H9 (cell line): ENCODE results near the gene PTPRK. TPM values are rescaled to one million over a fixed set of nuclear protein-coding genes. Genes with fewer than 3 reads are reported as not detected.

ENCODE experiments used
- DNase-seq: peaks from one replicate; pipeline ENCODE4 v3.0.0-alpha.2; 2017
- H2AFZ ChIP-seq: one replicate; pipeline ENCODE4 v1.6.1; 2013; ENCODE audit warnings: mild to moderate bottlenecking, low read length, control low read depth, moderate library complexity
- H2AK5ac ChIP-seq: 2 replicates; pipeline ENCODE4 v1.6.1; 2013; ENCODE audit warnings: low read length, control low read depth, mixed read lengths; ENCODE audit not compliant: insufficient read length
- H2BK120ac ChIP-seq: one replicate; pipeline ENCODE4 v1.6.1; 2013; ENCODE audit warnings: low read depth, mild to moderate bottlenecking, low read length, control low read depth, inconsistent platforms; ENCODE audit not compliant: poor library complexity, severe bottlenecking
- H2BK12ac ChIP-seq: 2 replicates; pipeline ENCODE4 v1.6.1; 2013; ENCODE audit warnings: low read length, control low read depth, mixed read lengths, low read depth; ENCODE audit not compliant: insufficient read length
- H2BK15ac ChIP-seq: 2 replicates; pipeline ENCODE4 v1.6.1; 2013; ENCODE audit warnings: low read depth, low read length, control low read depth
- H2BK20ac ChIP-seq: one replicate; pipeline ENCODE4 v1.6.1; 2013; ENCODE audit warnings: low read depth, mild to moderate bottlenecking, low read length, control low read depth, inconsistent platforms; ENCODE audit not compliant: poor library complexity, severe bottlenecking
- H2BK5ac ChIP-seq: 2 replicates; pipeline ENCODE4 v1.6.1; 2013; ENCODE audit warnings: low read length, control low read depth, mixed read lengths; ENCODE audit not compliant: insufficient read length
- H3K14ac ChIP-seq: 2 replicates; pipeline ENCODE4 v1.6.1; 2013; ENCODE audit warnings: low read length, control low read depth; ENCODE audit not compliant: insufficient read depth
- H3K18ac ChIP-seq: 2 replicates; pipeline ENCODE4 v1.6.1; 2013; ENCODE audit warnings: low read depth, mild to moderate bottlenecking, mixed read lengths, low read length, control low read depth; ENCODE audit not compliant: insufficient read length
- H3K23ac ChIP-seq: 2 replicates; pipeline ENCODE4 v1.6.1; 2013; ENCODE audit warnings: low read length, control low read depth, mixed read lengths, low read depth; ENCODE audit not compliant: insufficient read length
- H3K23me2 ChIP-seq: 2 replicates; pipeline ENCODE4 v1.6.1; 2013; ENCODE audit warnings: low read depth, mild to moderate bottlenecking, mixed read lengths, low read length, control low read depth; ENCODE audit not compliant: insufficient read length, poor library complexity, severe bottlenecking
- H3K27ac ChIP-seq: 2 replicates; pipeline ENCODE4 v1.5.1; 2013; ENCODE audit warnings: low read length, control low read depth, mixed read lengths, low read depth; ENCODE audit not compliant: insufficient read length
- H3K27me3 ChIP-seq: 2 replicates; pipeline ENCODE4 v1.6.1; 2013; ENCODE audit warnings: low read length, control low read depth, inconsistent platforms; ENCODE audit not compliant: insufficient read depth
- H3K4ac ChIP-seq: 2 replicates; pipeline ENCODE4 v1.6.1; 2013; ENCODE audit warnings: low read depth, mild to moderate bottlenecking, control low read depth, inconsistent platforms, low read length, moderate library complexity
- H3K4me1 ChIP-seq: 2 replicates; pipeline ENCODE4 v1.6.1; 2013; ENCODE audit warnings: low read length, control low read depth, inconsistent platforms; ENCODE audit not compliant: insufficient read depth
- H3K4me2 ChIP-seq: 2 replicates; pipeline ENCODE4 v1.6.1; 2013; ENCODE audit warnings: low read length, control low read depth, mixed read lengths; ENCODE audit not compliant: insufficient read length, insufficient read depth
- H3K56ac ChIP-seq: 2 replicates; pipeline ENCODE4 v1.6.1; 2013; ENCODE audit warnings: low read depth, mild to moderate bottlenecking, mixed read lengths, low read length, control low read depth; ENCODE audit not compliant: insufficient read length
- H3K79me1 ChIP-seq: 2 replicates; pipeline ENCODE4 v1.6.1; 2013; ENCODE audit warnings: low read depth, mild to moderate bottlenecking, moderate library complexity, low read length, control low read depth, inconsistent platforms; ENCODE audit not compliant: insufficient read depth, poor library complexity, severe bottlenecking
- H3K79me2 ChIP-seq: 2 replicates; pipeline ENCODE4 v1.6.1; 2013; ENCODE audit warnings: low read length, control low read depth, inconsistent platforms; ENCODE audit not compliant: insufficient read depth
- H3K9ac ChIP-seq: 2 replicates; pipeline ENCODE4 v1.6.1; 2013; ENCODE audit warnings: low read length, control low read depth, mixed read lengths; ENCODE audit not compliant: insufficient read length; ENCODE audit errors: extremely low read depth
- H3K9me3 ChIP-seq: one replicate; pipeline ENCODE4 v1.6.1; 2013; ENCODE audit warnings: low read depth, low read length, inconsistent platforms; ENCODE audit not compliant: control insufficient read depth
- H3T11ph ChIP-seq: one replicate; pipeline ENCODE4 v1.6.1; 2013; ENCODE audit warnings: mild to moderate bottlenecking, low read length, control low read depth, inconsistent platforms
- H4K20me1 ChIP-seq: one replicate; pipeline ENCODE4 v1.6.1; 2013; ENCODE audit not compliant: control insufficient read depth, insufficient read length, insufficient read depth
- H4K5ac ChIP-seq: 2 replicates; pipeline ENCODE4 v1.6.1; 2013; ENCODE audit warnings: low read depth, mild to moderate bottlenecking, mixed read lengths, low read length, control low read depth; ENCODE audit not compliant: insufficient read length
- H4K8ac ChIP-seq: replicated peaks from 2 replicates; pipeline ENCODE4 v1.6.1; 2013; ENCODE audit warnings: low read length, control low read depth, mixed read lengths, low read depth; ENCODE audit not compliant: insufficient read length
- H4K91ac ChIP-seq: 2 replicates; pipeline ENCODE4 v1.6.1; 2013; ENCODE audit warnings: low read depth, mild to moderate bottlenecking, moderate library complexity, mixed read lengths, low read length, control low read depth; ENCODE audit not compliant: insufficient read length
- H3K27ac Mint-ChIP-seq, 3 experiments: 2 replicates in 2 of 3; 3 replicates in 1 of 3; pipeline ENCODE4 v1.8.0; 2020 to 2021; ENCODE audit warnings: mixed read lengths in 3 of 3, mild to moderate bottlenecking in 1 of 3, moderate library complexity in 1 of 3
- H3K27me3 Mint-ChIP-seq: 2 replicates; pipeline ENCODE4 v1.8.0; 2021; ENCODE audit warnings: low read depth, mild to moderate bottlenecking, moderate library complexity, mixed read lengths
- H3K36me3 Mint-ChIP-seq, 3 experiments: 2 replicates in 2 of 3; 3 replicates in 1 of 3; pipeline ENCODE4 v1.8.0; 2020 to 2021; ENCODE audit warnings: low read depth in 3 of 3, mixed read lengths in 3 of 3; ENCODE audit not compliant: insufficient read depth in 1 of 3
- H3K4me1 Mint-ChIP-seq, 2 experiments: 2 replicates each; pipeline ENCODE4 v1.8.0; 2020; ENCODE audit warnings: mixed read lengths in 2 of 2
- H3K4me3 Mint-ChIP-seq, 2 experiments: 2 replicates in 1 of 2; 3 replicates in 1 of 2; pipeline ENCODE4 v1.8.0; 2020 to 2021; ENCODE audit warnings: mild to moderate bottlenecking in 2 of 2, mixed read lengths in 2 of 2, moderate library complexity in 1 of 2
- H3K9me3 Mint-ChIP-seq, 2 experiments: 2 replicates in 1 of 2; 3 replicates in 1 of 2; pipeline ENCODE4 v1.8.0; 2020; ENCODE audit warnings: mild to moderate bottlenecking in 2 of 2, mixed read lengths in 2 of 2, moderate library complexity in 1 of 2
- CTCF ChIP-seq: fragments of 200-600 bp; sonication (generic); conservative IDR thresholded peaks from 3 replicates; pipeline ENCODE4 v1.8.0; 2021; ENCODE audit warnings: antibody characterized with exemption, mild to moderate bottlenecking
- WGBS: extraction: QIAGEN DNeasy Blood & Tissue Kit; methylation state at CpG from one replicate; pipeline ENCODE4 v1.1.7; 2013; ENCODE audit warnings: missing lambda C conversion rate, low lambda C conversion rate, mixed read lengths; ENCODE audit not compliant: insufficient read length; ENCODE audit errors: extremely low coverage; 5-methylcytosine and 5-hydroxymethylcytosine counted together
- total RNA-seq: library from RNA; stranded (reverse); gene quantifications from 2 replicates; pipeline ENCODE4 v1.2.1, GENCODE V29; 2021

PTPRK gene
- total RNA-seq, 1 experiment from 2014 or later = 47.9 TPM

- Histone ChIP-seq H2BK15ac (no peak overlapping the region), H2BK12ac (no peak overlapping the region), H2BK20ac (no peak overlapping the region), H3K27ac (no peak overlapping the region), H4K91ac (no peak overlapping the region), H2AFZ (no peak overlapping the region), H2BK120ac (no peak overlapping the region), H3K23me2 (no peaks in the 10 kb centered on the region), H3K4ac (no peak overlapping the region), H4K5ac (no peak overlapping the region), H3K9me3 (no peaks in the 10 kb centered on the region), H3K56ac (no peak overlapping the region), H3K14ac (no peak overlapping the region), H3K4me1 (peaks cover 3% of the 10 kb centered on the region; the same call in 1 of the 2 replicates), H3K4me2 (no peak overlapping the region), H3K27me3 (no peaks in the 10 kb centered on the region), H2AK5ac (no peak overlapping the region), H3K23ac (no peak overlapping the region), H2BK5ac (no peak overlapping the region), H3K9ac (no peak overlapping the region), H3K79me2 (peaks cover 15% of the 10 kb centered on the region; the same call in 1 of the 2 replicates), H4K8ac (no peak overlapping the region), H3K18ac (no peak overlapping the region), H3T11ph (no peak overlapping the region), H4K20me1 (no peaks in the 10 kb centered on the region), H3K79me1 (peaks cover 9% of the 10 kb centered on the region)
- no peak for TF ChIP-seq CTCF
- H3K9me3 Mint-ChIP-seq = no peaks in the 10 kb centered on the region
- WGBS = no CpG with 5 or more reads among the region's 5 CpGs
- no peaks in the 10 kb centered on the region for H3K27me3 Mint-ChIP-seq
- H3K36me3 Mint-ChIP-seq = no peaks in the 10 kb centered on the region
- H3K4me1 Mint-ChIP-seq = peaks cover 28 to 31% of the 10 kb centered on the region in 2 experiments
- no peak for DNase-seq
- no peak overlapping the region for H3K27ac Mint-ChIP-seq
- no peak overlapping the region for H3K4me3 Mint-ChIP-seq
Observed at GRCh38 chr6:128511506-128511905, 8.9 kb downstream of the PTPRK start.
